OCI-LY3 (cell line): Measurements from ENCODE around the gene PRKCQ.

ENCODE experiments used
- H2AFZ ChIP-seq: fragments of 200-600, 300-600 bp; shearing (Covaris generic); 2 replicates; pipeline ENCODE4 v1.6.0; 2014; ENCODE audit warnings: antibody characterized with exemption, low read depth, low read length
- H3K27ac ChIP-seq: fragments of 200-600, 300-600 bp; sonication (generic); 2 replicates; pipeline ENCODE4 v1.5.1; 2014; ENCODE audit warnings: mild to moderate bottlenecking, low read length, moderate library complexity, mixed read lengths
- H3K27me3 ChIP-seq: fragments of 200-600, 300-600 bp; sonication (generic); 2 replicates; pipeline ENCODE4 v1.6.1; 2014; ENCODE audit warnings: low read depth, low read length, mixed read lengths
- H3K36me3 ChIP-seq: fragments of 200-600, 300-600 bp; sonication (generic); replicated peaks from 2 replicates; pipeline ENCODE3; 2014; ENCODE audit warnings: low read depth, low read length, mixed read lengths
- H3K4me1 ChIP-seq: fragments of 300-600, 200-600 bp; sonication (generic); 2 replicates; pipeline ENCODE4 v1.6.1; 2014; ENCODE audit warnings: low read length, mixed read lengths
- H3K4me2 ChIP-seq: fragments of 200-600, 300-600 bp; sonication (generic); 2 replicates; pipeline ENCODE4 v1.6.1; 2014; ENCODE audit warnings: low read length, mixed read lengths
- H3K4me3 ChIP-seq: fragments of 300-600, 200-600 bp; sonication (generic); 2 replicates; pipeline ENCODE4 v1.5.1; 2014; ENCODE audit warnings: antibody characterized with exemption, mild to moderate bottlenecking, low read length, moderate library complexity
- H3K79me2 ChIP-seq: fragments of 300-600, 200-600 bp; shearing (Covaris generic); 2 replicates; pipeline ENCODE4 v1.6.1; 2014; ENCODE audit warnings: mild to moderate bottlenecking, low read length, mixed read lengths
- H3K9ac ChIP-seq: fragments of 300-600, 200-600 bp; shearing (Covaris generic); 2 replicates; pipeline ENCODE4 v1.6.0; 2014; ENCODE audit warnings: mild to moderate bottlenecking, low read length, moderate library complexity
- H3K9me3 ChIP-seq: fragments of 200-600, 300-600 bp; shearing (Covaris generic); 2 replicates; pipeline ENCODE4 v1.6.1; 2014; ENCODE audit warnings: low read length, mixed read lengths; ENCODE audit not compliant: insufficient read depth
- H4K20me1 ChIP-seq: fragments of 200-600, 300-600 bp; sonication (generic); 2 replicates; pipeline ENCODE4 v1.6.1; 2016; ENCODE audit warnings: low read length, mixed read lengths; ENCODE audit not compliant: insufficient read depth
- CTCF ChIP-seq: fragments of 200-600, 300-600 bp; sonication (generic); IDR thresholded peaks from 2 replicates; pipeline ENCODE4 v1.5.1; 2014; ENCODE audit warnings: antibody characterized with exemption, low read length, low read depth
- EZH2phosphoT487 ChIP-seq: fragments of 200-600 bp; shearing (Covaris generic); IDR thresholded peaks from 2 replicates; pipeline ENCODE4 v1.6.1; 2018; ENCODE audit warnings: antibody characterized with exemption, mixed run types, low read depth

The PRKCQ gene

GRCh38 chr10:6395606-6396005 lies 184.5 kb downstream of the PRKCQ start:
- H3K4me1 ChIP-seq = peaks cover 24% of the 10 kb centered on the region
- H3K27me3 ChIP-seq = peaks cover 5% of the 10 kb centered on the region
- H3K9me3 ChIP-seq = peaks cover 4% of the 10 kb centered on the region; the same call in 1 of the 2 replicates
- no peaks in the 10 kb centered on the region for H3K36me3 ChIP-seq
- no peaks in the 10 kb centered on the region for H3K79me2 ChIP-seq
- H3K4me3 ChIP-seq = no peak overlapping the region
- H2AFZ ChIP-seq = no peak overlapping the region
- no peak overlapping the region for H3K27ac ChIP-seq
- no peak overlapping the region for H3K9ac ChIP-seq
- H3K4me2 ChIP-seq = no peak overlapping the region
- H4K20me1 ChIP-seq = no peaks in the 10 kb centered on the region
- TF ChIP-seq EZH2phosphoT487 (no peak), CTCF (no peak)

GRCh38 chr10:6394084-6394483 lies 186.0 kb downstream of the PRKCQ start:
- no peaks in the 10 kb centered on the region for H3K36me3 ChIP-seq

GRCh38 chr10:6393168-6393567 lies 186.9 kb downstream of the PRKCQ start:
- no peak overlapping the region for H2AFZ ChIP-seq
- TF ChIP-seq EZH2phosphoT487 (no peak), CTCF (no peak)
- no peaks in the 10 kb centered on the region for H4K20me1 ChIP-seq
- peaks cover 14% of the 10 kb centered on the region for H3K4me1 ChIP-seq
- no peaks in the 10 kb centered on the region for H3K27me3 ChIP-seq
- no peaks in the 10 kb centered on the region for H3K36me3 ChIP-seq
- H3K4me2 ChIP-seq = no peak overlapping the region
- no peaks in the 10 kb centered on the region for H3K79me2 ChIP-seq
- H3K27ac ChIP-seq = no peak overlapping the region
- no peak overlapping the region for H3K9ac ChIP-seq
- no peak overlapping the region for H3K4me3 ChIP-seq
- H3K9me3 ChIP-seq = peaks cover 16% of the 10 kb centered on the region; the same call in 1 of the 2 replicates

More at GRCh38 chr10:6394084-6394483, 186.0 kb downstream of the PRKCQ start:
- H2AFZ ChIP-seq = no peak overlapping the region
- no peak overlapping the region for H3K4me3 ChIP-seq
- no peak overlapping the region for H3K4me2 ChIP-seq
- no peaks in the 10 kb centered on the region for H3K79me2 ChIP-seq
- no peaks in the 10 kb centered on the region for H3K27me3 ChIP-seq
- H3K27ac ChIP-seq = no peak overlapping the region
- no peak overlapping the region for H3K9ac ChIP-seq
- H4K20me1 ChIP-seq = no peaks in the 10 kb centered on the region
- H3K9me3 ChIP-seq = peaks cover 11% of the 10 kb centered on the region; the same call in 1 of the 2 replicates
- peaks cover 9% of the 10 kb centered on the region for H3K4me1 ChIP-seq
- TF ChIP-seq EZH2phosphoT487 (no peak), CTCF (no peak)

- Histone ChIP-seq H3K36me3 (no peaks in the 10 kb centered on the region), H3K4me1 (peaks cover 6% of the 10 kb centered on the region; the same call in 1 of the 2 replicates), H3K27me3 (no peaks in the 10 kb centered on the region), H3K27ac (no peak overlapping the region), H3K4me2 (no peak overlapping the region), H4K20me1 (no peaks in the 10 kb centered on the region), H3K79me2 (no peaks in the 10 kb centered on the region), H3K9ac (no peak overlapping the region), H3K4me3 (no peak overlapping the region), H2AFZ (no peak overlapping the region), H3K9me3 (peaks cover 16% of the 10 kb centered on the region; the same call in 1 of the 2 replicates)
- TF ChIP-seq CTCF (no peak), EZH2phosphoT487 (no peak)
These were observed 189.7 kb downstream of the PRKCQ start for GRCh38 chr10:6390213-6390845.
